ENCODE measurements around the gene XPO1. TPM values are rescaled to one million over a fixed set of nuclear protein-coding genes. Genes with fewer than 3 reads are reported as not detected.
A peak's percentile ranks its signal among the peaks of the same experiment; 100 is the strongest.
"Not testable (repeated sequence)": the region's sequence is repeated elsewhere in the genome, so short reads cannot be mapped to it uniquely, and the experiment has no call there.

Gene XPO1
- total RNA-seq, 4 donors from 2014 or later = 60.3 to 130 (median 78.0) TPM

- WGBS, 2 donors (ENCODE audit: low coverage in 1 of 2) = 76 to 85% methylated on average over 3 to 5 of the region's 5 CpGs
- TF ChIP-seq EP300 (IDR thresholded peaks at IDR 0.05; ENCODE audit: low read depth) = no peak
- no peak for TF ChIP-seq CTCF (IDR thresholded peaks at IDR 0.05)
- no peak for TF ChIP-seq POLR2A (IDR thresholded peaks at IDR 0.05)
- TF ChIP-seq POLR2AphosphoS5 (IDR thresholded peaks at IDR 0.05) = no peak
- H3K27me3 ChIP-seq = no peaks in the 10 kb centered on the region
- DNase-seq = no peak
- intact Hi-C loops (cut with DNase I; ENCODE audit: low total_unique reads) (no loop called here), in situ Hi-C loops (cut with MboI; ENCODE audit: low pct_ligation_motif_present in 1 of 4, low pct_unique_long_range_greater_than_20kb in 1 of 4, low sequenced_read_pairs in 3 of 4) (no loop called here)
- no peaks in the 10 kb centered on the region for H3K36me3 ChIP-seq
- H3K27ac ChIP-seq = no peak overlapping the region
- no peak overlapping the region for H3K4me3 ChIP-seq
- H3K9me3 ChIP-seq = no peaks in the 10 kb centered on the region
- H3K4me1 ChIP-seq = no peaks in the 10 kb centered on the region
Measured at GRCh38 chr2:61550375-61551209, 12.4 kb upstream of the XPO1 start.

GRCh38 chr2:61549546-61549945, 11.4 kb upstream of the XPO1 start:
- in situ Hi-C loops (cut with MboI; ENCODE audit: low pct_ligation_motif_present in 1 of 4, low pct_unique_long_range_greater_than_20kb in 1 of 4, low sequenced_read_pairs in 3 of 4) = loop anchor here in 1 of 4 donors (10.0 to 25.0 kb wide), 2 partner anchors 215 to 313 kb away; partner anchors contain the start of gene FAM161A
- 92 to 96% methylated on average over 2 of the region's 2 CpGs for WGBS, 2 donors (ENCODE audit: low coverage in 1 of 2)
- Histone ChIP-seq H3K4me3 (no peak overlapping the region), H3K27me3 (no peaks in the 10 kb centered on the region), H3K4me1 (no peaks in the 10 kb centered on the region), H3K36me3 (no peaks in the 10 kb centered on the region), H3K27ac (no peak overlapping the region), H3K9me3 (no peaks in the 10 kb centered on the region)
- no peak for TF ChIP-seq EP300 (IDR thresholded peaks at IDR 0.05; ENCODE audit: low read depth)
- TF ChIP-seq POLR2AphosphoS5 (IDR thresholded peaks at IDR 0.05) = no peak
- TF ChIP-seq POLR2A (IDR thresholded peaks at IDR 0.05) = no peak
- no peak for TF ChIP-seq CTCF (IDR thresholded peaks at IDR 0.05)
- DNase-seq = no peak
- intact Hi-C loops (cut with DNase I; ENCODE audit: low total_unique reads) = no loop called here

- peaks cover 0 to 8% (median 3%) of the 10 kb centered on the region in 4 donors for H3K4me1 ChIP-seq
- H3K36me3 ChIP-seq = no peaks in the 10 kb centered on the region
- no peak overlapping the region for H3K4me3 ChIP-seq
- in situ Hi-C loops (cut with MboI; ENCODE audit: low pct_ligation_motif_present in 1 of 4, low pct_unique_long_range_greater_than_20kb in 1 of 4, low sequenced_read_pairs in 3 of 4) (loop anchor here in 1 of 4 donors (10.0 to 25.0 kb wide), 2 partner anchors 222 to 319 kb away; partner anchors contain the start of gene FAM161A), intact Hi-C loops (cut with DNase I; ENCODE audit: low total_unique reads) (loop anchor here (5.0 kb wide), 1 partner anchor 149 kb away; no protein-coding TSS in a partner anchor)
- no peak for DNase-seq
- no peaks in the 10 kb centered on the region for H3K9me3 ChIP-seq
- H3K27me3 ChIP-seq = no peaks in the 10 kb centered on the region
- TF ChIP-seq CTCF (IDR thresholded peaks at IDR 0.05) (no peak), POLR2A (IDR thresholded peaks at IDR 0.05) (no peak), EP300 (IDR thresholded peaks at IDR 0.05; ENCODE audit: low read depth) (no peak)
- WGBS, 2 donors (ENCODE audit: low coverage in 1 of 2) = 82 to 89% methylated on average over 2 of the region's 2 CpGs
- no peak overlapping the region for H3K27ac ChIP-seq
Measured at GRCh38 chr2:61543062-61543461, 4.9 kb upstream of the XPO1 start.

- H3K9me3 ChIP-seq, H3K36me3 ChIP-seq, H3K4me3 ChIP-seq, DNase-seq, H3K27me3 ChIP-seq: not testable (repeated sequence)
- in situ Hi-C loops (cut with MboI; ENCODE audit: low pct_ligation_motif_present in 1 of 4, low pct_unique_long_range_greater_than_20kb in 1 of 4, low sequenced_read_pairs in 3 of 4) = loop anchor here in 1 of 4 donors (10.0 to 25.0 kb wide), 2 partner anchors 225 to 322 kb away; partner anchors contain the start of gene FAM161A
- intact Hi-C loops (cut with DNase I; ENCODE audit: low total_unique reads) = loop anchor here (5.0 kb wide), 1 partner anchor 152 kb away; no protein-coding TSS in a partner anchor
- peaks cover 4 to 14% (median 9%) of the 10 kb centered on the region in 4 donors for H3K4me1 ChIP-seq
- peak overlapping the region in 1 of 4 donors; percentile 97 for H3K27ac ChIP-seq
- 94 to 100% methylated on average over 1 to 10 of the region's 10 CpGs for WGBS, 2 donors (ENCODE audit: low coverage in 1 of 2)
Measured at GRCh38 chr2:61540167-61540566, 2.0 kb upstream of the XPO1 start.

Measured in transverse colon (tissue), 4 donors.